DMS153 (cell line): ENCODE measurements around the gene LEO1.

ENCODE experiments used
- DNase-seq: peaks from one replicate; lab custom pipeline; 2025; lab: John Stamatoyannopoulos, UW

The LEO1 gene

GRCh38 chr15:51971375-51972133, at the start of gene LEO1:
Gene LEO1, minus strand, starts transcription at chr15:51971778. Its CDS starts 33 bp downstream, at chr15:51971745.
- DNase-seq: peak; percentile 80

- no peak for DNase-seq
Measured at GRCh38 chr15:52021128-52021671, 49.6 kb upstream of the LEO1 start.

GRCh38 chr15:52020221-52021085, 48.9 kb upstream of the LEO1 start:
- no peak for DNase-seq

GRCh38 chr15:52019394-52020220, 48.0 kb upstream of the LEO1 start:
- DNase-seq: no peak

- peak; percentile 43 for DNase-seq
Measured at GRCh38 chr15:52018693-52019393, 47.3 kb upstream of the LEO1 start, which contains the start of gene MAPK6. Gene MAPK6, plus strand, starts transcription at chr15:52019219. Its CDS starts 27,242 bp downstream, at chr15:52046461.

- DNase-seq: no peak
Measured at GRCh38 chr15:52018244-52018643, 46.7 kb upstream of the LEO1 start.

- no peak for DNase-seq
Measured at GRCh38 chr15:52016316-52016715, 44.7 kb upstream of the LEO1 start.

- no peak for DNase-seq
Measured at GRCh38 chr15:52014616-52015015, 43.0 kb upstream of the LEO1 start.

GRCh38 chr15:52013151-52013791, 41.7 kb upstream of the LEO1 start:
- no peak for DNase-seq

- no peak for DNase-seq
Measured at GRCh38 chr15:52012210-52012609, 40.6 kb upstream of the LEO1 start.

GRCh38 chr15:52011711-52012144, 40.1 kb upstream of the LEO1 start:
- DNase-seq: peak; percentile 66

- DNase-seq: peak; percentile 19
Measured at GRCh38 chr15:52010633-52011595, 39.3 kb upstream of the LEO1 start.

- DNase-seq: peak; percentile 85
Measured at GRCh38 chr15:52008698-52009434, 37.3 kb upstream of the LEO1 start.

- no peak for DNase-seq
Measured at GRCh38 chr15:52008359-52008697, 36.8 kb upstream of the LEO1 start.

GRCh38 chr15:52006702-52007340, 35.2 kb upstream of the LEO1 start:
- no peak for DNase-seq

- DNase-seq: no peak
Measured at GRCh38 chr15:52005748-52006701, 34.4 kb upstream of the LEO1 start.

- no peak for DNase-seq
Measured at GRCh38 chr15:52004806-52005205, 33.2 kb upstream of the LEO1 start.
